Epithelial cell of prostate (primary cell): Measurements from ENCODE around the gene ZNF581.

ENCODE experiments used
- DNase-seq: peaks from one replicate; pipeline ENCODE4 v3.0.0-alpha.2; 2011; ENCODE audit warnings: low read depth, low spot score
- H3K27ac ChIP-seq: fragments of 450-650 bp; 2 replicates; pipeline ENCODE4 v1.5.1; 2017; ENCODE audit warnings: mild to moderate bottlenecking

Gene ZNF581

DNA sequence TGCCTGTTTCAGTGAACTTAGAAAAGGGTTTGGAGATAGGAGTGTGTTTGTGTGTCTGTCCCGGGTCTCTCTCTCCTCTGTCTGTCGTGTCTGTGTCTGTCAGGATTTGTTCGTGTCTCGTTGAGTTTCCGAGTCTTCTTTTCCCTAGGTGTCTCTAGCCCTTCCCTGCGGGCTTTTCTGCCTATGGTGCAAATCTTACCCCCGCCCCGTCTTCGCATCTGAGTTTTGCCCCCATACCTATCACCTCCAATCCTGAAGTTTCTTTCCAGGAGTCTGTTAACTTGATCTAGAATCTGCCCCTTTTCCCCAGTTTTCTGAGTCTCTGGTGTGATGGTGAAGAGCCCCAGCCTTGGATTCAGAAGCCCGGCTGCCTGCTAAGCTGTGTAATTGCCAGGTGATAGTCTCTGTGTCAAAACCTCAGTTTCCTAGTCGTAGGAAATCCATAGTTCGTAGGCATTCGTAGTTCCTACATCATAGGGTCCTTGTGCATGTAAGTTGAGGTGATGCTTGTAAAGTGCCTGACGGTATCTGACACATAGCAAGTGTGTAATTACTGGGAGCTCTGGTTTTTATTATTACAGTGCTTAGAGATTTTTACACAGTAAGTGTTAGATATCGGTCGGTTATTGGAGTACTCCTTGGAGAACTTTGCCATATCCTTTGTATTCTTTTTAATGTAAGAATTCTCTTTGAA lies 32.4 kb downstream of the ZNF581 start:
- peak overlapping the region; percentile 94 for H3K27ac ChIP-seq
- no peak for DNase-seq

GRCh38 chr19:55676383-55676782 lies 32.9 kb downstream of the ZNF581 start:
- no peak for DNase-seq
- H3K27ac ChIP-seq, result peak overlapping the region; percentile 94

- no peak for DNase-seq
- H3K27ac ChIP-seq, result peak overlapping the region; percentile 94
Observed at GRCh38 chr19:55676889-55677505, 33.5 kb downstream of the ZNF581 start.

DNA sequence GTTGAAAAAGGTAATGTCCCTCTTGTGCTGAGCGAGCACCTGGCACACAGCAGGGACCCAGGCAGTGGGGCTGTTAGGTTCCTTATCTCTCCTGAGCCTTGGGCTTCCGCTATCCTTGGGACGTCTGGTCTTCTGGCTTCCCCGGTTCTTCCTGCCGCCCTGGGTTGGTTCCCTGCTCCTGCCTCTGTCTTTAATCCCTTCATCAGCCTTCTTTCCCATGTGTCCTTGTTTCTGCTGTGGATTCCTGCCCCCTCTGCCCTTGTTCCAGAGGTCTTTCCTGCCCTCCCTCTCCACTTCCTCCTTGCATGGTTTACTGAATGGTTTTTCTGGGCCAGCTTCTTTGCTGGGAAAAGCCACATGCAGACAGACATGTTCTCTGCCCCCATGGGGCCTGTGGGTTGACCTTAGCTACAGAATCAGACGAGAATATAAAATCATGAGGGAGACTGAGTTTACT lies 34.2 kb downstream of the ZNF581 start:
- H3K27ac ChIP-seq, result peak overlapping the region; percentile 94
- no peak for DNase-seq

- H3K27ac ChIP-seq, result peak overlapping the region; percentile 94
- no peak for DNase-seq
Observed at GRCh38 chr19:55678121-55678671, 34.7 kb downstream of the ZNF581 start.

DNA sequence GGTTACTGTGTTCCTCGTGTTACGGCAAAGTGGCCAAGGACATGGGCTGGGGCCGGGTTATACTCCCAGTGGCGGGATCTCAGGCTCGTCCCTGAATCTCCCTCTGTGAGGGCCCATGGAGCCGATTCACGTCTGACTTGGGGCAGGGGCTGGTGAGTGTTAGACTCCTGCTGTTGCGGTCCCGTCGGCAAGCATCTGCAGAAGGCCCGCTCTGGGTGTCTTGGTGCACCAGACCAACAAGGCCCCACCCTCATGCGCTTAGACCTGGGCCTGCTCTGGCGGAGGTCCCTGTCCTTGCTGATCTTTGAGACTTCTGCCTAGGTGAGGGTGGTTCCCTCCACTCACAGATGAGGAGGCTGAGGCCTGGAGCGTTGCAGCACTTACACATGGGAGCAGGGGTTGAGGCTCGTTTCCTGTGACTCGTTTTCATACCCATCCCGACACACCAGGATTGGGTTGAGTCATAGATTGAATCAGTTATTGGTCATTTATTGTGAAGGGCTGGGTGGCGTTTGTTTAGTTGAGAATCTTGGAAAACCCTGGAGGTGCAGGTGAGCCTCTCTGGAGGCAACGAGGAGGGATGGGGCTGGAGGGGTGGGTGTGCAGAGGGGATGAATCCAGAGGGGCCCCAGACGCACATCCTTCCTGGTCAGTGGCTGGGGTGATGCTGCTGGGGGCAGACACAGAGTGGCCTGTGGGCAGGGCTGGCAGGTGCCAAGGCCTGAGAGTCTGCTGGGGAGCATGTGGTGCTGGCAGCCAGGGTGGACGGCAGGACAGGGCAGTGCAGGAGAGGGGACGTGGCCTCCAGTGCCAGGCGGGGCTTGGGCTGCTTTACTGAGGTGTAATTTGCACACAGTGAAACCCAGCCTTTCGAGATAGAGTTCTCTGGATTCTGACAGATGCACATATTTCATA lies 36.2 kb downstream of the ZNF581 start:
- peak; percentile 46 for DNase-seq
- peak overlapping the region; percentile 94 for H3K27ac ChIP-seq

- peak overlapping the region; percentile 94 for H3K27ac ChIP-seq
- no peak for DNase-seq
Observed at GRCh38 chr19:55680339-55681130, 37.1 kb downstream of the ZNF581 start.

DNA sequence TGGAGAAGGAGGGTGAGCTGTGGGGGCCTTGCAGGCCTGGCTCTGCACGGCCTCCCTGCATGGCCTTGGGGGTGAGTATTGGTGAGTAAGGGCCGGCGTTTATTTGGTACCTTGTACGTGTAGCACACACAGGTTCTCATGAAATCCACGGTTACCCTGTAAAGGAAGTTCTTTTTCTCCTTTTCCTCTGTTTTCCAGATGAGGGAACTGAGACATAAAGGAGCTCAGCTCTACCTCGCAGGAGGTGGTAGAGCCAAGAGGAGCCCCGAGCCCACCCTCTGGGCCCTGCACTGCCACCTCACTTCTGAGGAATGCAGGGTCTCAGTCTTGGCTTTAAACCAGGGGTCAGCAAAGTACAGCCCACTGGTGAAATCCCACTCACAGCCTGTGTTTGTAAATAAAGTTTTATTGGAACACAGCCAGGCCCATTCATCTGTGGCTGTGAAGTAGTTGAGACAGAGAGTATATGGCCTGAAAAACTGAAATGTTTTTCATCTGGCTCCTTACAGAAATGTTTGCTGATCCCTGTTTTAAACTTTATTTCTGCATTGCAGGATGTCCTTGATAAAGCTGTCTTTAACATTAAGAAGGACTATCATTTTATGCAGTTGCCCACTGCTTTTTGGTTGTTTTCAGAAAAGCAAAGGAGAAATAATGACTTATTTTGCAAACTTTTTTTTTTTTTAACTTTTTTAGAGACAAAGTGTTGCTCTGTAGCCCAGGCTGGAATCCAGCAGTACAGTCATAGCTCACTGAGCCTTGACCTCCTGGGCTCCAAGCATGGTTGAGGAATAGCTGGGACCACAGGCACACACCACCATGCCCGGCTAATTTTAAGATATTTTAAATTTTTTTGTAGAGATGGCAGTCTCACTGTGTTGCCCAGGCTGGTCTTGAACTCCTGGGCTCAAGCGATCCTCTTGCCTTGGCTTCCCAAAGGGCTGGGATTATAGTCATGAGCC lies 38.0 kb downstream of the ZNF581 start:
- no peak overlapping the region for H3K27ac ChIP-seq
- no peak for DNase-seq

DNA sequence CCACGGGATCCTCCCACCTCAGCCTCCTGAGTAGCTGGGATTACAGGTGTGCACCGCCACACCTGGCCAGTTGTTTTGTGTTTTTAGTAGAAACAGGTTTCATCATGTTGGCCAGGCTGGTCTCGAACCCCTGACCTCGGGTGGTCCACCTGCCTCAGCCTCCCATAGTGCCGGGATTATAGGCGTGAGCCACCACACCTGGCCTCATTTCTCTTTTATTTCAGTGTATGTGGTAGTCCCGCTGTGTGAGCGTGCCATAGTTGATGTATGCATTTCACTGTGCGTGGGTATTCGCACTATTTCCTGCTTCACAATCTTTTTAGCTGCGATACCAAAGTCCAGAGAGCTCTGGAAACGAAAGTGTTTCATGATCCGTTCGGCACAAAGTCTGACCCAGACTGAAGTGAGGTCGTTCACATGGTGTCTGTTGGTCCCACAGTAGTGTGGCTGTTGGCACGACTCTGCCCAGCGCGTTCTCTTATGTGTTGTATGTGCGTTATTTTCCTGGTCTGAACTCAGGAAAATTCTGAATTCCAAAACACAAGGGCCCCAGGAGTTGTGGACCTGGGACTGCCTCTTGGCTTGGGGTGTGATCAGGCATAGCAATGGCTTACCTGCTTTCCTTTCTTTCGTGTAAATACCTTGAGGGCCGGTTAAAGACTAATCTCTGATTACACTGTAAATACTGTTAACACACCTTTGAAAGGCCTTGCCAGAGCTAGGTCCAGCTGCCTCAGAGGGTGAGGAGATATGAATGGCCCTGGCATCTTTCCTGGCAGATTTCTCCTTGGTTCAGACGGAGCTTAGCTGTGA lies 40.2 kb downstream of the ZNF581 start:
- no peak for DNase-seq
- H3K27ac ChIP-seq, result no peak overlapping the region

- no peak overlapping the region for H3K27ac ChIP-seq
- no peak for DNase-seq
Observed at GRCh38 chr19:55684946-55685681, 41.7 kb downstream of the ZNF581 start.

DNA sequence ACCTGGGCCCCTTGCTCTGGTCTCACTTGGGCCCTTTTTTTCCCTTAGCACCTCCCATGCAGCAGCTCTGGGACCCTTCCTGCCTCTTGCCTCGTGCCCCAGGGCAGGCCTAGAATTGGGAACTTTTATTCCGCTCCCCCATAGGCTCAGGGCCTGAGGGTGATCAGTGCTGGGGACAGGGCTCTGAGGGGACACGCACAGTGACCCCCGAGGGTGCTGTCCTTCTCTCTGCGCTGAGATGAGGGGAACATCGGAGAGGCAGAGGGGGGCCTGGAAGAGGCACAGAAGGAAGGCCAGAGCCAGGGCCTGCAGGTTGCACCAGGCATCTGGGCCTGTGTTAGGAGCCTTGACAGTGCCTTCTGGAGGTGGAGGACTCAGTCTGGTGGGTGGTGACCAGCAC lies 42.3 kb downstream of the ZNF581 start:
- H3K27ac ChIP-seq, result no peak overlapping the region
- no peak for DNase-seq

GRCh38 chr19:55686311-55687050 lies 43.0 kb downstream of the ZNF581 start:
- no peak for DNase-seq
- H3K27ac ChIP-seq, result no peak overlapping the region

DNA sequence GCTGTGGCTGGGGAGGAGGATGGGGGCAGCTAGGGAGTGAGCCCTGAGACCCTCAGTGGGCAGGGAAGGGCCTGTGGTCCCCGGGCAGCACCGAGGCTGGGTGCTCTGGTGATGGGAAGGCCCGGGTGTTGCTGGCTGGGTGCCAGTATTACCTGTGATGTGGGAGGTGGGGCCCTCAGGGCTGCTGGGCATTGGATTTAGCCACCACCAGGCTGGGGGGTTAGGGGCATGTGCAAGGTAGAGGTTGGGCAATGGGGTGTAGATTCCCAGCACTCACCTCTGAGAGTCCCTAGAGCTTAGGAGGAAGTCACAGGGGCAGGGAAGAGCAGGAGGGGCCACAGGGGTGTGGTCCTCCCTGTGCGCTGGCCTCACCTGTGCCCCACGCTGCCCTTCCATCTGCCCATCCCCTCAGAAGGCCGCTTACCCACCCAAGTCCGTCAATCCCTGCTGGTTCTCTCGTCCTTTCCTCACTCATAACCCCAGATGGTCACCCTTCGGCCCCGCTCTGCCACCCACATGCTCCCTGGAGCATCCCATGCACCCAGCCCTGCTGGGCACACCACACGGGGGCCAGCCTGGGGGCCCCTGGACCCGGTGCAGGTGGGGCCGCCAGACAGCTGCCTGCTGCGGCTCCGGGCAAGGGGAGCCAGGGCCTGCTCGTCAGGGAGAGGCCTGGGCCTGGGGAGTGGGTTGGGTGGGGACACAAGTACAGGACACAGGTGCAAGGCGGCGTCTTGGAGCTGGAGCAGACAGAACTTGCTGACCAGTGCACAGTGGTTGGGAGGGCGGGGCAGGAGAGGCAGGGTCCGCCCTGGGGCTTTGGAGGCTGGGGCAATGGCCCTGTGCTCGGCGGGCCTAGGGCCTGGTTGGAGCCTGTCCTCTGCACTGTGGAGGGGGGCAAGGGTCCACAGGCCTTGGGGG lies 44.1 kb downstream of the ZNF581 start:
- no peak overlapping the region for H3K27ac ChIP-seq
- DNase-seq, result no peak

DNA sequence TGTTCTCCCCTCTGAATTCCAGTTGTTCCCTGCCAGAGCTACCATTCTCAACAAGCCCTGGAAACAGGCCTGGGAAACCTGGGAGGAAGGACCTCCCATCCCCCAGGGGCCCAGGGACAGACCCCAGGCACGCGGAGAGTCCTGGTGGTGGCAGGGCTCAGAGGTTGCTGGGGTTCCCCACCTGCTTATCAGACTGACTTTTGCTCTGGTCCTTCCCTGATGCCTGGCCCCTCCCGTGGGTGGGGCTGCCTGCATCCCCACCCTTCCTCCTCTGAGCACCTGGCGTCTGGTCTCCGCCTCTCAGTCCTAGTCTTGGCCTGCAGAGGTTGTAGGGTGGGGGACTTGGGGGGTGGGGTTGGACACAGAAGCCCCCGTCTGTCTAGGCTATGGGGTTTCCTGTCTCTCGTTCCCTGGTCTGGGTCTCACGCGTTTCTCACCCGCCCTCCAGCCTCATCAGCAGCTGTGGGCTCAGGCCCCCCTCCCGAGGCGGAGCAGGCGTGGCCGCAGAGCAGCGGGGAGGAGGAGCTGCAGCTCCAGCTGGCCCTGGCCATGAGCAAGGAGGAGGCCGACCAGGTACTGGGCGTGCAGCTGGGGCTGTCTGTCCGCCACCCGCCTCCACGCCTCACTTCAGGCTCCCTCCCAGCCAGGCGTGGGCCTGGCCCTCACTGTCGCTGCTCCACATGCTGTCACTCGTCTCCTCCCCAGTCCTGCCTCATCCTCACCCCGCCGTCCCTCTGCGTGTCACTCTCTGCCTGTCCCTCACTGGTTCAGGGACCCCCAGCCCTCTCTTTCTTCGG lies 45.2 kb downstream of the ZNF581 start:
- DNase-seq, result no peak
- no peak overlapping the region for H3K27ac ChIP-seq
